Muscle of leg (tissue), 11 donors: Measurements from ENCODE around the gene CPNE7. TPM values are rescaled to one million over a fixed set of nuclear protein-coding genes. Genes with fewer than 3 reads are reported as not detected.

ENCODE experiments used
- DNase-seq: peaks from one replicate; pipeline ENCODE4 v3.0.0; 2013
- H3K27ac ChIP-seq: one replicate; pipeline ENCODE4 v1.5.1; 2013; ENCODE audit warnings: mild to moderate bottlenecking, low read length, control low read depth
- H3K27me3 ChIP-seq: one replicate; pipeline ENCODE4 v1.6.1; 2013; ENCODE audit warnings: low read length; ENCODE audit not compliant: control insufficient read depth, insufficient read depth
- H3K36me3 ChIP-seq: one replicate; pipeline ENCODE4 v1.6.1; 2013; ENCODE audit warnings: low read length; ENCODE audit not compliant: control insufficient read depth, insufficient read depth
- H3K4me1 ChIP-seq: one replicate; pipeline ENCODE4 v1.6.1; 2013; ENCODE audit warnings: low read length; ENCODE audit not compliant: control insufficient read depth, insufficient read depth
- H3K4me3 ChIP-seq: one replicate; pipeline ENCODE4 v1.5.1; 2013; ENCODE audit warnings: low read length, control low read depth
- H3K9me3 ChIP-seq: replicated peaks from 2 replicates; pipeline ENCODE4 v1.6.1; 2013; ENCODE audit warnings: low read depth, low read length; ENCODE audit not compliant: control insufficient read depth
- WGBS: methylation state at CpG from one replicate; pipeline ENCODE4 v1.1.5; 2013; ENCODE audit warnings: missing lambda C conversion rate; ENCODE audit not compliant: insufficient coverage; 5-methylcytosine and 5-hydroxymethylcytosine counted together
- polyA plus RNA-seq, 8 donors: library from polyadenylated mRNA; unstranded; fragments of 120-200 nt; gene quantifications; one replicate each; pipeline versions ENCODE4 v1.2.1 to v1.2.3, GENCODE V29; 2013; ENCODE audit warnings: inconsistent platforms in 1 of 8, low replicate concordance in 1 of 8; ENCODE audit not compliant: insufficient read length in 8 of 8, insufficient read depth in 1 of 8
- total RNA-seq: library from RNA; stranded (reverse); fragments of 120-200 nt; gene quantifications from one replicate; pipeline ENCODE4 v1.2.4, GENCODE V29; 2013

Gene CPNE7
- total and polyA plus RNA-seq, 9 donors, result 0.09 to 0.53 (median 0.24) TPM; not detected in 1

GRCh38 chr16:89613954-89614459, 38.4 kb downstream of the CPNE7 start:
- DNase-seq, result no peak
- H3K27ac ChIP-seq, result no peak overlapping the region
- H3K27me3 ChIP-seq, result peaks cover 2% of the 10 kb centered on the region
- whole genome bisulfite sequencing, result 79% methylated on average over 19 of the region's 22 CpGs
- no peak overlapping the region for H3K4me3 ChIP-seq
- no peaks in the 10 kb centered on the region for H3K36me3 ChIP-seq
- H3K9me3 ChIP-seq, result no peaks in the 10 kb centered on the region
- peaks cover 11% of the 10 kb centered on the region for H3K4me1 ChIP-seq

DNA sequence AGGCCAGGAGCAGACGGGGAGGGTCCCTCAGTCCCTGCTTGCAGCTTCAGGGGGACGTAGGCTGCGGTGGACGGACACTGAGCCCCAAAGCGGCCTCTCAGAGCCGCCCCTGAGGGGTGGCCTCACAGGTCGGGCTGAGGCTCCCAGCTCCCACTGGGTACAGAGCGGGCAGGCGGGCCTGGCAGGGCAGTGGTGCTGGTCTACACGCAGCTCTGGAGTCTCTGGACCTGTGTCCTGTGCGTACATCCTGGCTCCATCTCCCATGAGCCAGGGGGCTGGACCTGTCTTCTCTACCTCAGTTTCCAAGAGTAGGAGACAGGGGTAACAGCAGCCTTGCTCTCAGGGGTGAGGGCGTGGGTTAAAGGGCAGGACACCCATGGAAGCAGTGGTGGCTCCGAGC, 39.6 kb downstream of the CPNE7 start:
- 73% methylated on average over 13 of the region's 13 CpGs for WGBS
- Histone ChIP-seq H3K27ac (no peak overlapping the region), H3K27me3 (peaks cover 4% of the 10 kb centered on the region), H3K4me3 (no peak overlapping the region), H3K36me3 (no peaks in the 10 kb centered on the region), H3K4me1 (peaks cover 12% of the 10 kb centered on the region), H3K9me3 (no peaks in the 10 kb centered on the region)
- DNase-seq, result no peak

DNA sequence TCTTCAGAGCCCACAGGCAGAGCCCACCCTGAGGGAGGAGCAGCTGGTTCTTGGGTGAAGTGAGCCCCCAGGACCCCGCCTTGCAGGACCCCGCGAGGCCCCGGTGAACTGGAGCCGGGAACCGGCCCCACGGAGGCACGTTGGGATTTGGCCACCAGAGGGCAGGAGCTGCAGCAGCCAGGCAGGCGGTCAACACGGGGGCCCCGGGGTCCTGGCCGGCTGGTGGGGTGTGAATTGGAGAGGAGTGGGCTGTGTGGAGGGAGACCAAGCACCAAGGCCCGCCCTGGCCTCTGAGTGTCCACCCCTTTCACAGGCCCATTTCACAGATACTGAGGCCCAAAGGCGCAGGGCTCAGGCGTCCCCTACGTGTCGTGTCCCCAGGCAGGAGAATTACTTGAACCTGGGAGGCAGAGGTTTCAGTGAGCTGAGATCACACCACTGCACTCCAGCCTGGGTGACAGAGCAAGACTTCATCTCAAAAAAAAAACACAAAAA, 40.1 kb downstream of the CPNE7 start:
- H3K4me1 ChIP-seq, result peaks cover 13% of the 10 kb centered on the region
- H3K9me3 ChIP-seq, result no peaks in the 10 kb centered on the region
- 17% methylated on average over 8 of the region's 17 CpGs for WGBS
- H3K27ac ChIP-seq, result no peak overlapping the region
- H3K36me3 ChIP-seq, result no peaks in the 10 kb centered on the region
- DNase-seq, result no peak
- no peak overlapping the region for H3K4me3 ChIP-seq
- H3K27me3 ChIP-seq, result peaks cover 8% of the 10 kb centered on the region

GRCh38 chr16:89616623-89617022, 41.1 kb downstream of the CPNE7 start:
- H3K36me3 ChIP-seq, result no peaks in the 10 kb centered on the region
- no peak overlapping the region for H3K4me3 ChIP-seq
- H3K27me3 ChIP-seq, result peaks cover 11% of the 10 kb centered on the region
- WGBS, result 78% methylated on average over 20 of the region's 20 CpGs
- H3K27ac ChIP-seq, result no peak overlapping the region
- H3K9me3 ChIP-seq, result no peaks in the 10 kb centered on the region
- peaks cover 13% of the 10 kb centered on the region for H3K4me1 ChIP-seq
- DNase-seq, result no peak

GRCh38 chr16:89617036-89617435, 41.5 kb downstream of the CPNE7 start:
- Histone ChIP-seq H3K27me3 (peaks cover 11% of the 10 kb centered on the region), H3K27ac (no peak overlapping the region), H3K4me1 (peaks cover 13% of the 10 kb centered on the region), H3K4me3 (no peak overlapping the region), H3K9me3 (no peaks in the 10 kb centered on the region), H3K36me3 (no peaks in the 10 kb centered on the region)
- DNase-seq, result no peak
- WGBS, result 51% methylated on average over 6 of the region's 6 CpGs

DNA sequence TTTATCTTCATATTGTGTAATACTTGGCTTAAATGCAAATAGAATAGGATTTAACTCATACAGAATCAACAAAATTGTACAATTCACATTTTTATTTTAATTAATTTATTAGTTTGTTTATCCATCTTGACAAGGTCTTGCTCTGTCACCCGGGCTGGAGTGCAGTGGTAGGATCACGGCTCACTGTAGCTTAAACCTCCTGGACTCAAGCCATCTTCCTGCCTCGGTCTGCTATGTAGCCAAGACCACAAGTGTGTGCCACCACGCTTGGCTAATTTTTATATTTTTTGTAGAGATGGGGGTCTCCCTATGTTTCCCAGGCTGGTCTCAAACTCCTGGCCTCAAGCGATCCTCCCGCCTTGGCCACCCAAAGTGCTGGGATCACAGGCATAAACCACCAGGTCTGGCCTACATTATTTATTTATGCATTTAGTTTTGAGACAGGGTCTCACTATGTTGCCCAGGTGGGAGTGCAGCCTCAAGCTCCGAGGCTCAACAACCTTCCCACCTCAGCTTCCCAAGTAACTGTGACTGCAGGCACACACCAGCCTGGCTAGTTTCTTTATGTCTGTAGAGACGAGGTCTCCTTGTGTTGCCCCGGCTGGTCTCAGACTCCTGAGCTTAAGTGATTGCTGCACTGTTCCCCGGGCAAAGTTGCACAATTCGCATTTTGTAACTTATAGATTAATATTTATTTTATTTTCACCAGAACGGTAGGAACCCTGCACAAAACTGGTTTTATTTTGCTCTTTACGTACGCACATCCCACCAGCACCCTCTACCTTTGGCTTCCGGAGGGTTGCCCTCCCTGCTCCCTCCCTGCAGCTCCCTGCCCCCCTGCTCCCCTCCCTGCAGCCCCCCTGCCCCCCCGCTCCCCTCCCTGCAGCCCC, 42.8 kb downstream of the CPNE7 start:
- no peaks in the 10 kb centered on the region for H3K36me3 ChIP-seq
- peaks cover 9% of the 10 kb centered on the region for H3K4me1 ChIP-seq
- WGBS, result 15% methylated on average over 3 of the region's 16 CpGs
- H3K4me3 ChIP-seq, result no peak overlapping the region
- no peak for DNase-seq
- H3K9me3 ChIP-seq, result no peaks in the 10 kb centered on the region
- H3K27me3 ChIP-seq, result peaks cover 19% of the 10 kb centered on the region
- no peak overlapping the region for H3K27ac ChIP-seq

DNA sequence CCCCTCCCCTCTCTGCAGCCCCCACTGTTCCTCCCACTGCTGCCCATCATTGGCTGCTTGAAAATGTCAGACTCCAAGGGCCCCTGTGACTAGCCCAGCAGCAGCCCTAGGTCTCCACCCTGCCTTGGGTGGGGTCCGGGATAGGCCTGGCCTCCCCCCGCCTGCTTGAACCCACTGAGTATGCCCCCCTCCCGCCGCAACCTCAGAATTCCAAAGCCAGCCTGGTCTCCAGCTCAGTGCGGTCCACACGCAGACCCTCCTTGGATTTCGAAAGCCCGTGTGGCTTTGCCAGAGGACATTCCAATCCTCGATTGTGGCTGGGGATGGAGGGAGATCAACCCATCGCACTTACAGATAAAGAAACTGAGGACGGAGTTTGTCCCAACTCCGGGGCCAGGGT, 44.3 kb downstream of the CPNE7 start:
- 5% methylated on average over 3 of the region's 12 CpGs for WGBS
- Histone ChIP-seq H3K4me3 (no peak overlapping the region), H3K36me3 (no peaks in the 10 kb centered on the region), H3K4me1 (peaks cover 6% of the 10 kb centered on the region), H3K27ac (no peak overlapping the region), H3K9me3 (no peaks in the 10 kb centered on the region), H3K27me3 (peaks cover 32% of the 10 kb centered on the region)
- no peak for DNase-seq

- H3K4me1 ChIP-seq, result peaks cover 5% of the 10 kb centered on the region
- H3K9me3 ChIP-seq, result no peaks in the 10 kb centered on the region
- H3K36me3 ChIP-seq, result no peaks in the 10 kb centered on the region
- no peak overlapping the region for H3K27ac ChIP-seq
- H3K27me3 ChIP-seq, result peaks cover 38% of the 10 kb centered on the region
- no peak for DNase-seq
- WGBS, result 63% methylated on average over 12 of the region's 16 CpGs
- no peak overlapping the region for H3K4me3 ChIP-seq
Measured at GRCh38 chr16:89620406-89620841, 44.9 kb downstream of the CPNE7 start.

- H3K27me3 ChIP-seq, result peaks cover 40% of the 10 kb centered on the region
- H3K36me3 ChIP-seq, result no peaks in the 10 kb centered on the region
- peaks cover 2% of the 10 kb centered on the region for H3K4me1 ChIP-seq
- no peak overlapping the region for H3K4me3 ChIP-seq
- H3K9me3 ChIP-seq, result no peaks in the 10 kb centered on the region
- no peak for DNase-seq
- H3K27ac ChIP-seq, result no peak overlapping the region
- WGBS, result 60% methylated on average over 15 of the region's 18 CpGs
Measured at GRCh38 chr16:89621136-89621697, 45.7 kb downstream of the CPNE7 start.

- Histone ChIP-seq H3K4me1 (peaks cover 2% of the 10 kb centered on the region), H3K9me3 (no peaks in the 10 kb centered on the region), H3K4me3 (no peak overlapping the region), H3K27ac (no peak overlapping the region), H3K36me3 (no peaks in the 10 kb centered on the region), H3K27me3 (peaks cover 40% of the 10 kb centered on the region)
- DNase-seq, result no peak
- WGBS, result 71% methylated on average over 20 of the region's 32 CpGs
Measured at GRCh38 chr16:89621698-89622409, 46.3 kb downstream of the CPNE7 start.
